BLaER1 (cell line): ENCODE measurements around the gene RTP3.

ENCODE experiments used
- H3K27ac ChIP-seq: shearing (Covaris generic); formaldehyde crosslinking; 2 replicates; pipeline ENCODE4 v1.8.1; 2022
- H3K27me3 ChIP-seq: shearing (Covaris generic); formaldehyde crosslinking; 2 replicates; pipeline ENCODE4 v1.8.1; 2022
- H3K36me3 ChIP-seq: shearing (Covaris generic); formaldehyde crosslinking; 2 replicates; pipeline ENCODE4 v1.8.1; 2022
- H3K4me1 ChIP-seq: shearing (Covaris generic); formaldehyde crosslinking; 2 replicates; pipeline ENCODE4 v1.8.1; 2022
- H3K4me2 ChIP-seq: shearing (Covaris generic); formaldehyde crosslinking; 2 replicates; pipeline ENCODE4 v1.8.1; 2022
- H3K4me3 ChIP-seq: shearing (Covaris generic); formaldehyde crosslinking; 2 replicates; pipeline ENCODE4 v1.8.1; 2022
- H3K9ac ChIP-seq: shearing (Covaris generic); formaldehyde crosslinking; 2 replicates; pipeline ENCODE4 v1.8.1; 2022
- H3K9me3 ChIP-seq: shearing (Covaris generic); formaldehyde crosslinking; 2 replicates; pipeline ENCODE4 v1.8.1; 2022
- H4K20me1 ChIP-seq: shearing (Covaris generic); formaldehyde crosslinking; 2 replicates; pipeline ENCODE4 v1.8.1; 2022
- Cebpa-rat ChIP-seq: shearing (Covaris generic); IDR thresholded peaks from 2 replicates; pipeline ENCODE4 v1.8.1; 2022

The RTP3 gene

GRCh38 chr3:46480491-46481195 lies 17.1 kb upstream of the RTP3 start:
- H3K27me3 ChIP-seq: no peaks in the 10 kb centered on the region
- no peaks in the 10 kb centered on the region for H3K36me3 ChIP-seq
- no peak overlapping the region for H3K27ac ChIP-seq
- H3K4me2 ChIP-seq: no peak overlapping the region
- no peak overlapping the region for H3K9ac ChIP-seq
- no peaks in the 10 kb centered on the region for H4K20me1 ChIP-seq
- no peak for TF ChIP-seq Cebpa-rat
- H3K4me1 ChIP-seq: peaks cover 5% of the 10 kb centered on the region; the same call in 1 of the 2 replicates
- no peaks in the 10 kb centered on the region for H3K9me3 ChIP-seq
- no peak overlapping the region for H3K4me3 ChIP-seq

GRCh38 chr3:46481636-46482035 lies 16.1 kb upstream of the RTP3 start:
- Histone ChIP-seq H3K4me3 (no peak overlapping the region), H3K9me3 (no peaks in the 10 kb centered on the region), H3K36me3 (no peaks in the 10 kb centered on the region), H3K27ac (no peak overlapping the region), H3K27me3 (no peaks in the 10 kb centered on the region), H3K9ac (no peak overlapping the region), H4K20me1 (no peaks in the 10 kb centered on the region), H3K4me1 (peaks cover 6% of the 10 kb centered on the region; the same call in 1 of the 2 replicates), H3K4me2 (no peak overlapping the region)
- TF ChIP-seq Cebpa-rat: no peak

GRCh38 chr3:46482632-46483350 lies 15.0 kb upstream of the RTP3 start:
- no peak for TF ChIP-seq Cebpa-rat
- no peaks in the 10 kb centered on the region for H3K36me3 ChIP-seq
- H3K4me1 ChIP-seq: peaks cover 6% of the 10 kb centered on the region; the same call in 1 of the 2 replicates
- no peak overlapping the region for H3K9ac ChIP-seq
- no peak overlapping the region for H3K27ac ChIP-seq
- no peaks in the 10 kb centered on the region for H3K27me3 ChIP-seq
- H4K20me1 ChIP-seq: no peaks in the 10 kb centered on the region
- H3K4me2 ChIP-seq: no peak overlapping the region
- no peaks in the 10 kb centered on the region for H3K9me3 ChIP-seq
- no peak overlapping the region for H3K4me3 ChIP-seq

GRCh38 chr3:46483825-46484224 lies 14.0 kb upstream of the RTP3 start:
- Histone ChIP-seq H3K4me1 (peaks cover 7% of the 10 kb centered on the region), H3K9me3 (no peaks in the 10 kb centered on the region), H3K4me2 (no peak overlapping the region), H3K4me3 (no peak overlapping the region), H3K9ac (no peak overlapping the region), H3K27ac (no peak overlapping the region), H3K36me3 (no peaks in the 10 kb centered on the region), H4K20me1 (no peaks in the 10 kb centered on the region), H3K27me3 (no peaks in the 10 kb centered on the region)
- no peak for TF ChIP-seq Cebpa-rat

- Histone ChIP-seq H3K9me3 (no peaks in the 10 kb centered on the region), H3K4me1 (peaks cover 13% of the 10 kb centered on the region), H3K27ac (no peak overlapping the region), H3K9ac (no peak overlapping the region), H3K4me3 (no peak overlapping the region), H3K36me3 (no peaks in the 10 kb centered on the region), H3K4me2 (no peak overlapping the region), H4K20me1 (no peaks in the 10 kb centered on the region), H3K27me3 (no peaks in the 10 kb centered on the region)
- no peak for TF ChIP-seq Cebpa-rat
Observed at GRCh38 chr3:46484388-46484787, 13.4 kb upstream of the RTP3 start.

GRCh38 chr3:46484911-46485778 lies 12.6 kb upstream of the RTP3 start:
- H3K9me3 ChIP-seq: no peaks in the 10 kb centered on the region
- H3K27ac ChIP-seq: no peak overlapping the region
- H3K4me2 ChIP-seq: no peak overlapping the region
- H3K9ac ChIP-seq: no peak overlapping the region
- H3K4me3 ChIP-seq: no peak overlapping the region
- no peaks in the 10 kb centered on the region for H4K20me1 ChIP-seq
- no peak for TF ChIP-seq Cebpa-rat
- peaks cover 21% of the 10 kb centered on the region for H3K4me1 ChIP-seq
- H3K36me3 ChIP-seq: no peaks in the 10 kb centered on the region
- no peaks in the 10 kb centered on the region for H3K27me3 ChIP-seq

GRCh38 chr3:46485779-46486175 lies 12.0 kb upstream of the RTP3 start:
- Histone ChIP-seq H3K36me3 (no peaks in the 10 kb centered on the region), H3K27ac (no peak overlapping the region), H3K4me3 (no peak overlapping the region), H3K4me2 (no peak overlapping the region), H3K9me3 (no peaks in the 10 kb centered on the region), H4K20me1 (no peaks in the 10 kb centered on the region), H3K27me3 (no peaks in the 10 kb centered on the region), H3K4me1 (peaks cover 27% of the 10 kb centered on the region), H3K9ac (no peak overlapping the region)
- TF ChIP-seq Cebpa-rat: no peak

- H3K9ac ChIP-seq: no peak overlapping the region
- H3K4me1 ChIP-seq: peaks cover 48% of the 10 kb centered on the region
- TF ChIP-seq Cebpa-rat: no peak
Observed at GRCh38 chr3:46488735-46489361, 8.9 kb upstream of the RTP3 start.

GRCh38 chr3:46489381-46489780 lies 8.4 kb upstream of the RTP3 start:
- H3K4me2 ChIP-seq: peak overlapping the region; percentile 81
- H3K4me3 ChIP-seq: no peak overlapping the region; the same call in 1 of the 2 replicates
- peaks cover 1% of the 10 kb centered on the region; the same call in 1 of the 2 replicates for H3K9me3 ChIP-seq
- H4K20me1 ChIP-seq: no peaks in the 10 kb centered on the region
- H3K27ac ChIP-seq: peak overlapping the region; percentile 62
- peaks cover 48% of the 10 kb centered on the region for H3K4me1 ChIP-seq
- H3K27me3 ChIP-seq: no peaks in the 10 kb centered on the region
- no peak overlapping the region for H3K9ac ChIP-seq
- no peaks in the 10 kb centered on the region for H3K36me3 ChIP-seq
- TF ChIP-seq Cebpa-rat: no peak

More at GRCh38 chr3:46488735-46489361, 8.9 kb upstream of the RTP3 start:
- no peaks in the 10 kb centered on the region for H3K9me3 ChIP-seq
- H3K36me3 ChIP-seq: no peaks in the 10 kb centered on the region
- H3K27me3 ChIP-seq: no peaks in the 10 kb centered on the region
- peak overlapping the region; percentile 81 for H3K4me2 ChIP-seq
- no peak overlapping the region; the same call in 1 of the 2 replicates for H3K4me3 ChIP-seq
- H4K20me1 ChIP-seq: no peaks in the 10 kb centered on the region
- H3K27ac ChIP-seq: peak overlapping the region; percentile 62
